Brain microvascular endothelial cell (primary cell): ENCODE data around the gene SLC1A4.

Source experiments
- DNase-seq: peaks from one replicate; pipeline ENCODE4 v3.0.0-alpha.2; 2020
- H3K27ac ChIP-seq: fragments of 250-450 bp; sonication (Bioruptor Pico); 2 replicates; pipeline ENCODE4 v1.5.1; 2020; ENCODE audit warnings: mild to moderate bottlenecking, moderate library complexity
- H3K27me3 ChIP-seq: fragments of 250-450 bp; sonication (Bioruptor Pico); replicated peaks from 2 replicates; pipeline ENCODE4 v1.5.1; 2020; ENCODE audit warnings: mild to moderate bottlenecking
- H3K36me3 ChIP-seq: fragments of 250-450 bp; sonication (Bioruptor Pico); replicated peaks from 2 replicates; pipeline ENCODE4 v1.5.1; 2020; ENCODE audit warnings: mild to moderate bottlenecking
- H3K4me3 ChIP-seq: 2 replicates; pipeline ENCODE4 v1.5.1; 2011; ENCODE audit warnings: low read depth, mild to moderate bottlenecking, control low read depth, low read length, moderate library complexity
- CTCF ChIP-seq: IDR thresholded peaks from 2 replicates; pipeline ENCODE4 v1.5.1; 2011; ENCODE audit warnings: low read depth, mild to moderate bottlenecking, moderate library complexity, low read length, control low read depth, inconsistent platforms; ENCODE audit errors: missing control alignments
- in situ Hi-C: cut with HindIII; loops from 2 replicates; pipeline ENCODE4 v1.10.0; 2017; ENCODE audit warnings: low sequenced_read_pairs, low pct_ligation_motif_present

SLC1A4 gene

GRCh38 chr2:64951306-64951953, 37.8 kb upstream of the SLC1A4 start:
- in situ Hi-C loops: no loop called here
- Histone ChIP-seq H3K36me3 (no peaks in the 10 kb centered on the region), H3K4me3 (no peak overlapping the region), H3K27ac (no peak overlapping the region), H3K27me3 (no peaks in the 10 kb centered on the region)
- no peak for DNase-seq
- TF ChIP-seq CTCF: no peak

- Histone ChIP-seq H3K27ac (no peak overlapping the region), H3K36me3 (no peaks in the 10 kb centered on the region), H3K27me3 (no peaks in the 10 kb centered on the region), H3K4me3 (no peak overlapping the region)
- in situ Hi-C loops: no loop called here
- DNase-seq: no peak
- no peak for TF ChIP-seq CTCF
Measured at GRCh38 chr2:64952096-64952495, 37.1 kb upstream of the SLC1A4 start.

- H3K36me3 ChIP-seq: no peaks in the 10 kb centered on the region
- H3K4me3 ChIP-seq: no peak overlapping the region
- no peaks in the 10 kb centered on the region for H3K27me3 ChIP-seq
- in situ Hi-C loops: no loop called here
- DNase-seq: peak; percentile 43
- H3K27ac ChIP-seq: peak overlapping the region; percentile 52
- TF ChIP-seq CTCF: no peak
Measured at GRCh38 chr2:64952511-64953482, 36.4 kb upstream of the SLC1A4 start.

- Histone ChIP-seq H3K27ac (no peak overlapping the region), H3K4me3 (no peak overlapping the region), H3K36me3 (no peaks in the 10 kb centered on the region), H3K27me3 (no peaks in the 10 kb centered on the region)
- no peak for DNase-seq
- no peak for TF ChIP-seq CTCF
- in situ Hi-C loops: no loop called here
Measured at GRCh38 chr2:64955467-64955866, 33.7 kb upstream of the SLC1A4 start.

- no peaks in the 10 kb centered on the region for H3K36me3 ChIP-seq
Measured at GRCh38 chr2:64957109-64957903, 31.9 kb upstream of the SLC1A4 start.

More at GRCh38 chr2:64957109-64957903, 31.9 kb upstream of the SLC1A4 start:
- TF ChIP-seq CTCF: no peak
- no peak overlapping the region for H3K4me3 ChIP-seq
- in situ Hi-C loops: no loop called here
- H3K27me3 ChIP-seq: no peaks in the 10 kb centered on the region
- no peak overlapping the region for H3K27ac ChIP-seq
- DNase-seq: no peak
